ENCODE measurements around the gene ART5.

GRCh38 chr11:3660960-3661359 lies 19.2 kb upstream of the ART5 start:
- TF ChIP-seq EP300 (IDR thresholded peaks at IDR 0.05; ENCODE audit: low read depth) (no peak), CTCF (IDR thresholded peaks at IDR 0.05) (no peak), POLR2A (IDR thresholded peaks at IDR 0.05) (no peak), POLR2AphosphoS5 (IDR thresholded peaks at IDR 0.05) (no peak)
